Gastroesophageal sphincter (tissue), 4 donors: ENCODE data around the gene SMARCC1. TPM values are rescaled to one million over a fixed set of nuclear protein-coding genes. Genes with fewer than 3 reads are reported as not detected.
"Not testable (repeated sequence)": the region's sequence is repeated elsewhere in the genome, so short reads cannot be mapped to it uniquely, and the experiment has no call there.

Experiments
- ATAC-seq: fragments of 150-250 bp; one replicate; pipeline ENCODE4 v1.9.1; 2016; ENCODE audit warnings: mild to moderate bottlenecking, moderate library complexity
- H3K27ac ChIP-seq, 4 donors: fragments of 200-600 bp; sonication (generic) in 3 of 4; 1 replicate in 3 of 4; 2 replicates in 1 of 4; pipeline ENCODE4 v1.5.1; 2016 to 2019
- H3K27me3 ChIP-seq: fragments of 200-600 bp; sonication (generic); one replicate; pipeline ENCODE4 v1.5.1; 2019
- H3K36me3 ChIP-seq, 2 donors: fragments of 200-600 bp; sonication (generic); one replicate each; pipeline ENCODE4 v1.5.1; 2019; ENCODE audit warnings: control low read depth in 1 of 2
- H3K4me1 ChIP-seq, 3 donors: fragments of 200-600 bp; sonication (generic); 1 replicate in 2 of 3; 2 replicates in 1 of 3; pipeline ENCODE4 v1.5.1; 2016 to 2019; ENCODE audit warnings: control low read depth in 2 of 3
- H3K4me3 ChIP-seq, 2 donors: fragments of 200-600 bp; sonication (generic); one replicate each; pipeline ENCODE4 v1.5.1; 2019; ENCODE audit warnings: mild to moderate bottlenecking in 1 of 2, moderate library complexity in 1 of 2
- H3K9me3 ChIP-seq, 3 donors: fragments of 200-600 bp; sonication (generic); one replicate each; pipeline ENCODE4 v1.5.1; 2017 to 2019; ENCODE audit warnings: control low read depth in 2 of 3
- EP300 ChIP-seq: sonication (generic); formaldehyde crosslinking; IDR thresholded peaks from one replicate; pipeline ENCODE4 v1.6.1; 2017; ENCODE audit warnings: antibody characterized with exemption, mild to moderate bottlenecking
- POLR2A ChIP-seq, 2 donors: fragments of 450-650 bp; IDR thresholded peaks; one replicate each; pipeline ENCODE4 v1.6.1; 2017; ENCODE audit warnings: antibody characterized with exemption in 2 of 2, mild to moderate bottlenecking in 2 of 2, moderate library complexity in 1 of 2
- POLR2AphosphoS5 ChIP-seq: sonication (generic); formaldehyde crosslinking; IDR thresholded peaks from one replicate; pipeline ENCODE4 v1.6.1; 2017; ENCODE audit warnings: antibody characterized with exemption
- WGBS, 2 donors: methylation state at CpG; one replicate each; pipeline ENCODE4 v1.1.5; 2018; ENCODE audit warnings: low coverage in 1 of 2; 5-methylcytosine and 5-hydroxymethylcytosine counted together
- total RNA-seq, 4 donors: library from RNA; depleted of rRNA; stranded (reverse); fragments of >200 nt; gene quantifications; one replicate each; pipeline ENCODE4 v1.1.0, GENCODE V29; 2016
- TF ChIP-seq, protein P1 (sequence below), 4 experiments: fragments of 200-600 bp in 2 of 4; fragments of 450-650 bp in 2 of 4; sonication (generic) in 1 of 4; IDR thresholded peaks; one replicate each; pipeline ENCODE4 v1.5.1; 2017 to 2019; ENCODE audit warnings: antibody characterized with exemption in 4 of 4, mild to moderate bottlenecking in 2 of 4, moderate library complexity in 2 of 4

The SMARCC1 gene
- total RNA-seq, 4 donors from 2014 or later: 38.5 to 68.2 (median 49.1) TPM

DNA sequence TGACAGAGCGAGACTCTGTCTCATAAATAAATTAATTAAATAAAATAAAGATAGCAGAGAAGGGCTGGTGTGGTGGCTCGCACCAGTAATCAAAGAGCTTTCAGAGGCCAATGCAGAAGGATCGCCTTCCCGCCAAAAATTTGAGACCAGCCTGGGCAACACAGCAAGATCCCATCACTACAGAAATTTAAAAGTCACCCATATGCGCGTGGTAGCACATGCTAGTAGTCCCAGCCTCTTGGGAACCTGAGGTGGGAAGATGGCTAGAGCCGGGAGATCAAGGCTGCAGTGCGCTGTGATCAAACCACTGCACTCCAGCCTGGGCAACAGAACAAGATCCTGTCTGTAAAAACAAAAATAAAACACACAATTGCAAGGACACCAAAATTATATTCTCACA, 9.6 kb downstream of the SMARCC1 start:
- peaks cover 0 to 18% (median 0%) of the 10 kb centered on the region in 3 donors for H3K4me1 ChIP-seq
- WGBS, 2 donors: 94% methylated on average over 3 of the region's 8 CpGs
- H3K27me3 ChIP-seq: no peaks in the 10 kb centered on the region
- peaks cover 0 to 32% of the 10 kb centered on the region in 2 donors for H3K36me3 ChIP-seq
- no peak for ATAC-seq
- TF ChIP-seq POLR2AphosphoS5: no peak
- TF ChIP-seq, protein P1, sequence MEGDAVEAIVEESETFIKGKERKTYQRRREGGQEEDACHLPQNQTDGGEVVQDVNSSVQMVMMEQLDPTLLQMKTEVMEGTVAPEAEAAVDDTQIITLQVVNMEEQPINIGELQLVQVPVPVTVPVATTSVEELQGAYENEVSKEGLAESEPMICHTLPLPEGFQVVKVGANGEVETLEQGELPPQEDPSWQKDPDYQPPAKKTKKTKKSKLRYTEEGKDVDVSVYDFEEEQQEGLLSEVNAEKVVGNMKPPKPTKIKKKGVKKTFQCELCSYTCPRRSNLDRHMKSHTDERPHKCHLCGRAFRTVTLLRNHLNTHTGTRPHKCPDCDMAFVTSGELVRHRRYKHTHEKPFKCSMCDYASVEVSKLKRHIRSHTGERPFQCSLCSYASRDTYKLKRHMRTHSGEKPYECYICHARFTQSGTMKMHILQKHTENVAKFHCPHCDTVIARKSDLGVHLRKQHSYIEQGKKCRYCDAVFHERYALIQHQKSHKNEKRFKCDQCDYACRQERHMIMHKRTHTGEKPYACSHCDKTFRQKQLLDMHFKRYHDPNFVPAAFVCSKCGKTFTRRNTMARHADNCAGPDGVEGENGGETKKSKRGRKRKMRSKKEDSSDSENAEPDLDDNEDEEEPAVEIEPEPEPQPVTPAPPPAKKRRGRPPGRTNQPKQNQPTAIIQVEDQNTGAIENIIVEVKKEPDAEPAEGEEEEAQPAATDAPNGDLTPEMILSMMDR (IDR thresholded peaks at IDR 0.05): no peak
- TF ChIP-seq EP300: no peak
- TF ChIP-seq POLR2A (IDR thresholded peaks at IDR 0.05): no peak
- no peak overlapping the region for H3K27ac ChIP-seq
- H3K4me3 ChIP-seq: no peak overlapping the region
- H3K9me3 ChIP-seq: no peaks in the 10 kb centered on the region

DNA sequence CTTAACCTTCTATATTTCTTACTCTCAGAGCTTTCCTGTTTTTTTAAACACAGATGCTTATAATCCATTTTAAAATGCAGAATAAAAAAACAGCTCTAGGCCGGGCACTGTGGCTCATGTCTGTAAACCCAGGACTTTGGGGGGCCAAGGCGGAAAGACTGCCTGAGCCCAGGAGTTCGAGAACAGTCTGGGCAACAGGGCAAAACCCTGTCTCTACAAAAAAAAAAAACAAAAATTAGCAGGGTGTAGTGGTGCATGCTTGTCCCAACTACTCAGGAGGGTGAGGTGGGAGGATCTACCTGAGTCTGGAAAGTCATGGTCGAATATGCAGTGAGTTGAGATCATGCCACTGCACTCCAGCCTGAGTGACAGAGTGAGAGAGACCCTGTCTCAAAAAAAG, 15.5 kb downstream of the SMARCC1 start:
- peaks cover 0 to 26% of the 10 kb centered on the region in 2 donors for H3K36me3 ChIP-seq
- WGBS, 2 donors: 60 to 72% methylated on average over 4 of the region's 4 CpGs
- H3K4me3 ChIP-seq: no peak overlapping the region
- H3K4me1 ChIP-seq: peaks cover 0 to 24% (median 0%) of the 10 kb centered on the region in 3 donors
- TF ChIP-seq EP300: no peak
- no peak for TF ChIP-seq POLR2AphosphoS5
- TF ChIP-seq, protein P1 (IDR thresholded peaks at IDR 0.05): no peak
- no peak for TF ChIP-seq POLR2A (IDR thresholded peaks at IDR 0.05)
- no peak overlapping the region for H3K27ac ChIP-seq
- ATAC-seq: no peak
- no peaks in the 10 kb centered on the region for H3K27me3 ChIP-seq
- no peaks in the 10 kb centered on the region for H3K9me3 ChIP-seq

DNA sequence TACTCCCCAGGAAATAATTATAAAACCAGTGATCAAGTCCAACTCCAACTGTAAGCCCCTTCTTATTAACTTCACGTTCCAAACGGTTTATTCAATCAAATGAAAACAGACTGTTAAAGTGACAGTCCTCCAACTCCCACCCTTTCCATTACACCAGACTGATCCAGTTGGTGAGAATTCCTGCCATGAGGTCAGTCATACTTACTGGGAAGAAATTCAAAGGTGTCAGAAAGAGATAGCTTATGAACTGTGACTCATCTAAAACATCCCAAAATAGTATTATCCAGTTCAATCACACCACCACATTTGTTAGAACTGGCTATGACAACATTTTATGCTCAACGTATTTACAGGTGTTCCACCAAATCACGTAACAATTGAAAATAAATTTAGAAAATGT, 19.5 kb downstream of the SMARCC1 start:
- Histone ChIP-seq H3K27ac (no peak overlapping the region), H3K9me3 (no peaks in the 10 kb centered on the region), H3K36me3 (peaks cover 0 to 19% of the 10 kb centered on the region in 2 donors), H3K4me1 (peaks cover 0 to 24% (median 0%) of the 10 kb centered on the region in 3 donors), H3K27me3 (no peaks in the 10 kb centered on the region), H3K4me3 (no peak overlapping the region)
- TF ChIP-seq POLR2A (IDR thresholded peaks at IDR 0.05) (no peak), POLR2AphosphoS5 (no peak), EP300 (no peak)
- TF ChIP-seq, protein P1 (IDR thresholded peaks at IDR 0.05): no peak
- 31 to 34% methylated on average over 4 of the region's 4 CpGs for WGBS, 2 donors
- ATAC-seq: no peak

DNA sequence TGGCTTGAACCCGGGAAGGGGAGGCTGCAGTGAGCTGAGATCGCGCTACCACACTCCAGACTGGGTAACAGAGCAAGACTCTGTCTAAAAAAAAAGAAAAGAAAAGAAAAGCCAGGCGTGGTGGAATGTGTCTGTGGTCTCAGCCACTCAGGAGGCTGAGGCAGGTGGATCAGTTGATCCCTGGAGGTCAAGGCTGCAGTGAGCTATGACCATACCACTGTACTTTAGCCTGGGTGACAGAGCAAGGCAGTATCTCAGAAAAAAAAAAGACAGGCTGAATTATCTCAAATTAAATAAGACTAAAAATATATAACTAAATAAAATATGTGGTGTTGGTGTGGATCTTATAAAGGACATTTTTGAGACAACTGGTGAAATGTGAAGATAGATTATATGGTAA, 20.6 kb downstream of the SMARCC1 start:
- no peak for ATAC-seq
- H3K4me1 ChIP-seq: peaks cover 0 to 16% (median 0%) of the 10 kb centered on the region in 3 donors
- no peak overlapping the region for H3K27ac ChIP-seq
- peaks cover 0 to 31% of the 10 kb centered on the region in 2 donors for H3K36me3 ChIP-seq
- no peaks in the 10 kb centered on the region for H3K9me3 ChIP-seq
- TF ChIP-seq, protein P1 (IDR thresholded peaks at IDR 0.05): no peak
- TF ChIP-seq POLR2AphosphoS5: no peak
- no peak for TF ChIP-seq EP300
- H3K27me3 ChIP-seq: no peaks in the 10 kb centered on the region
- H3K4me3 ChIP-seq: no peak overlapping the region
- 98 to 100% methylated on average over 4 of the region's 4 CpGs for whole genome bisulfite sequencing, 2 donors

DNA sequence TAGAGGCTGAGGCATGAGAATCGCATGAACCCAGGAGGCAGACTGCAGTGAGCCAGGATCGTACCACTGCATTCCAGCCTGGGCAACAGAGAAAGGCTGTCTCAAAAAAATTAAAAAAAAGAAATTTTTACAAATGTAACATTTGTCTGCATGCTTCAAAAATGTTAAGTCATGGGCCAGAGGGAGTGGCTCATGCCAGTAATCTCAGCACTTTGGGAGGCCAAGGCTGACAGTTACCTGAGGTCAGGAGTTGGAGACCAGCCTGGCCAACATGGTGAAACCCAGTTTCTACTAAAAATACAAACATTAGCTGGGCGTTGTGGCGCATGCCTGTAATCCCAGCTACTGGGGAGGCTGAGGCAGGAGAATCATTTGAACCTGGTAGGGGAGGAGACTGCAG, 21.5 kb downstream of the SMARCC1 start:
- H3K27ac ChIP-seq, ATAC-seq, H3K4me3 ChIP-seq, H3K27me3 ChIP-seq, H3K9me3 ChIP-seq: not testable (repeated sequence)
- Histone ChIP-seq H3K36me3 (peaks cover 0 to 32% of the 10 kb centered on the region in 2 donors), H3K4me1 (peaks cover 0 to 11% (median 0%) of the 10 kb centered on the region in 3 donors)
- 86 to 90% methylated on average over 2 to 4 of the region's 4 CpGs for WGBS, 2 donors
